Measurements from ENCODE around the gene USP10.

Gene USP10

DNA sequence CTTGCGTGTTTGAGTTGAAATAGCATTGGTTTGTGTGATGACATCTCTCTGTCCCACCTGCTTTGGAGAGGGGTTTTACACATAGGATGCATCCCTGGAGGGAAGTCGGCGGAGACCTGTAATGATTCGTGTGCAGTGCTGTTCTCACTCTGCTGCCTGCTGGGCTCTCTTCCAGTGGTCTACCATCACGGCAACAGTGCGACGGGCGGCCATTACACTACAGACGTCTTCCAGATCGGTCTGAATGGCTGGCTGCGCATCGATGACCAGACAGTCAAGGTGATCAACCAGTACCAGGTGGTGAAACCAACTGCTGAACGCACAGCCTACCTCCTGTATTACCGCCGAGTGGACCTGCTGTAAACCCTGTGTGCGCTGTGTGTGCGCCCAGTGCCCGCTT, 78.9 kb downstream of the USP10 start:
- DNase-seq: no peak

DNA sequence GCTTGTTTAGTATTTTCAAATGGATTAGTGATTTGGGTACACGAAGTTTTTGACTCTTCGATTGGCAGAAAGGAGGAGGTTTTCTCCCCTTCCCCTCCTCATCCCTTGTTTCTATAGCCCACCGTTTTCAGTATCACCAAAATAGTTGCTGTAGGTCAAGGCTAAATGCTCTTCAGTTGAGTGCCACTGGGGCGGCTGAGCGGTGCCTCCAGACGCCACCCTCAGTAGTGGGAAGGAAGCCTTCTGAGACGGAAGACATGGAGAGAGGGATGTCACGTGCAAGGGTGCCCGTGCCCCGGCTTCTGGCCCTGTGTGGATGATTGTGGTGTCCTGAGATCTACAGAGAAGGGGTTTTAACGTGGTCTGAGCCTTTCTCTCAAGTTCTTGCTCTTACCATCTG, 80.3 kb downstream of the USP10 start:
- no peak for DNase-seq

DNA sequence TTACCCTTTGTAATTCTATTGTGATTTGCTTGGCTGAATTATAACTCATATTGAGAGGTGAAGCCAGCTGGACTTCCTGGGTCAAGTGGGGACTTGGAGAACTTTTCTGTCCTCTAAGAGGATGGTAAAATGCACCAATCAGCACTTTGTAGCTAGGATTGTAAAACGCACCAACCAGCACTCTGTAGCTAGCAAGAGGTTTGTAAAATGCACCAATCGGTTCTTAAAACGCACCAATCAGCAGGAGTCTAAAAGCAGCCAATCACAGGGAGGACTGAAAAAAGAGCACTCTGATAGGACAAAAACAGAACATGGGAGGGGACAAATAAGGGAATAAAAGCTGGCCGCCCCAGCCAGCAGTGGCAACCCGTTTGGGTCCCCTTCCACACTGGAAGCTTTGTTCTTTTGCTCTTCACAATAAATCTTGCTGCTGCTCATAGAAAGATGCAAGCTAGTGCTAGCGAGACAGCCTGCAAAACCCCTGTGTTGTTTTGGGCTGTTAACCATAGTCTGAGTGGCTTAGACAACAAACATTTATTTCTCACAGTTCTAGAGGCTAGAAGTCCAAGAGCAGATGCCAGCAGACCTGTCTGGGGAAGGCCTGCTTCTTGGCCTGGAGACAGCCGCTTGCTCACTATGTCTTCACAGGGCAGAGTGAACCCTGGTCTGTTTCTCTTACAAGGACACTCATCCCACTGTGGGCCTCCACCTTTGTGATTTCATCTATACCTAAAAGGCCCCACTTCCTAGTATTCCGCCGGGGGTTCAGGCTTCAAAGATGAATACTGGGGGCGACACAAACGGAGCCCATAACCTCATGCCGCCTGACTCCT, 81.0 kb downstream of the USP10 start:
- DNase-seq: no peak

DNA sequence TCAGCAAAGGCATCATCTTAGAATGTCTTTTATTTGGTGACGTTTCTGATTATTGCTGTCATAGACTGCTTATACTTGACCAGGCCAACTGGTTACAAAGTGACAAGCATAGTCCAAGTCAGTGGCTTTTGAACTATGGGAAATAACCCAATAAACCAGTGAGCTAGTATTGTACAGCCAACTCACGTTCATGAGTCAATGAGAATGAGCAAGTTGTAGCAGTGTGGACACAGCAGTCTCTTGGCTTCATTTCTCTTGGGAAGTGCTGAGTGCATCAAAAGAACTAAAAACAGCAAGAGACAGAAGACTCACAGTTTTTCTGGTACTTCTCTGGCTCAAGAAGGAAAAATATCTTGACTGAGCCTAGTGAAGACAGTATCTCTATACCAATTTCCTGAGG, 83.0 kb downstream of the USP10 start:
- no peak for DNase-seq

DNA sequence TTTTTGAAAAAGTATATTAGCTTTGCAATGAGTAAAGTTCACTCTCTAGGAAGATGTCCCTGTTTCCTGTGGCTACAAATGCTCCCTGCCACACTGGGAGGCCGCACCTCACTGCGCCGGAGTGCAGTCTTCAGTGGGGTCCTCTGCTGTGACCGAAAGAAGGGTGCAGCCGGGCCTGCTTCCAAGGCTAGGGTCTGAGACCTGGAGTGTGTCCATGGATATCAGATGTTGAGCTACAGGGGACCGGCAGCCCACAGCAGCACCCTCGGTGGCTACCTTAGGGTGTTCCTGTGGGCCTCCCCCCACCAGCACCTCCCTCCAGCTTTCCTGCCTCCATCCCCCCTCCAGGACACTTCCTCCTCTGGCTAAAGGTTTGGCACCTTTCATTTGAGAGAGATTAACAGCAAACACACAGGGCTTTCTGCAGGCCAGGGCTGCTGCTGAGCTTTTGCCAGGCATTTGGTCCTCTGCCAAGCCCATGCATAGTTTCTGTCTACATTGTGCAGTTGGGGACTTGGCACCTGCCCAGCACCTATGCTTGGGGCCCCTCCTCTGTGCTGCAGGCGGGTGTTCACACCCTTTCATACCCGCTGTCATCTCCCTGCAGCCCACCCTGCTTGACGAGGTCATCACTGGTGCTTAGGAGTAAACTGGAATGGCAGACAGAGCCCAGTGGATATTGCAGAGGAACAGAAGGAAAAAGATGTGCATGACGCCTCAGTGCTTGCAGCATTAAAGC, 86.2 kb downstream of the USP10 start:
- DNase-seq: no peak

DNA sequence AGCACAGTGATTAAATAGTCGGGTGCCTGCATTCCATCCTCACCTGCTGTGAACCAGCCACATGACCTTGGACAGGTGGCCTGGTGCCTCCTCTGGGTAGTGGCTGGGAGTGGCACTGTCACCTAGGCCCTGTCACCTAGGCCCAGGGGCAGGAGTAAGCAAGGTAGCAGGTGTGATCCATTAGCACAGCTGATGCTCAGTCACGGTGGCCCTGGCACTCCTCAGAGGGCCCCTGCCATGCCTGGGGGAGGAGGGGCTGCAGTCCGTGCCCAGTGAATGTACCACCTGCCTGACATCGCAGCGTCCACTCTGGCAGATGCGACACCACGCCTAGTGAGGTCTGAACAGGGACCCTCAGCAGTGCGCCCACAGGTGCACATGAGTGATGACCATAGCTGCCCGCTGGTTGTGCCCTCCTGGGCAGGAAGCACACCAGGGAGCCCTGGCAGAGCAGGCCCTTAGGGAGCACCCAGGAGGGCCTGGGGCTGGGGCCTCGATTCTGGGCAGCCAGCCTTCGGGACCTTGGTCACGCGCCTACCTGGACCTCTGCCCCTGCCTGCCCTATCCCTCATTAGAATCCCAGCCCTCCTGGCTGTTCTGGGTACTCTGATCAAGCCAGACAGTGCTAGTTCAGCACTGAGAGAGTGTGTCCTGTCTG, 86.9 kb downstream of the USP10 start:
- no peak for DNase-seq

DNA sequence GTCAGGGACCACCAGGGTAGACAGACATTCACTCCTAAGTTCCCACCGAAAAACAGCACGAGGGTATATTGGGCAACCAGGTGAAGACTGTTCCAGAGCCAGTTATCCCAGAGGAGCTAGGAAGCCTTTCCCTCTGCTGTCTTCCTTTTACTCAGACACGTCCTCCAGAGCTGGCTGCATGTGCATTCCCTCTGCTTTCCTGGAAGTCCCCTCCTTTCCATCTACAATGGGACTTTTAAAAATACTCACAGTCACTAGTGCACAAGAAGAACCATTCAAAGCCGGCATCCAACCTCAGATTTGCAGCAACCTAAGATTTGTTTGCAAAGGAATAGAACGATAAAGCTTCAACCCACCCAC, 87.4 kb downstream of the USP10 start:
- DNase-seq: no peak

DNA sequence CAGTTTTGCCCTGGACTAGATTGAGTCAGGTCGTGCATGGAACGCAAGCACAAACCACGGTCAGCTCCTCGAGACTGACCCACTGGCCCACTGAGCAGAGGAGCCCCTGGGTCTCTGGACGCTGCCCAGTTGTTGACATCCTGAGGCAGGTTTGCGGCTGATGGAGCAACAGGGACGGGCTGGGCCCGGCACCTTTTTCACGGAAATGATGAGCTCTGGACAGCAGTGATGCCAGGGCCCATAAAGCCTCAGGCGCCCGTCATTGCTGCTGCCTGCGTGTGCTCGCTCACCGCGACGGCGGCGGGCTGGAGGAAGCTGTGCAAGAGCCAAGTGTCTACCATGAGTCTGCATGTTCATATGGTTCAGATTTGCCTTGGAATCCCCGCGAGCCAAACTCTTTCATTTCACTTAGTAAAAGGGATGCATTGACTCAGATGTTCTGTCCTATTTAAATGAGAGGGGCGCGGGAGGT, 89.2 kb downstream of the USP10 start:
- DNase-seq: no peak

DNA sequence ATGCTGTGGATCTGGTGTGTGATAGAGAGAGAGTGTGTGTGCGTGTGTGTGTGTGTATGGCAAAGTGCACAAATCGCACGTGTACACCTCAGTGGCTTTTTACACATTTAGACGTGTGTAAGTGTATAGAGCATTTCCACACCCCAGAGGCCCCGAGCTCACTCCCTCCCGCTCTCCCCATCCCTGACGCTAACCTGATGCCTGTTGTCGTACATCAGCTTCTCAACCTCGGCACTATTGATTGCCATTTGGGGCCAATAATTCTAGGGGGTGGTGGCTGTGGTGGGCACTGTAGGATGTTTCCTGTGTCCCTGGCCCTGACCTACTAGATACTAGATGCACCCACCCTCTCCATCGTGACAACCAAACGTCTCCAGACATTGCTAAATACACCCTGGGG, 89.6 kb downstream of the USP10 start:
- DNase-seq: no peak

DNA sequence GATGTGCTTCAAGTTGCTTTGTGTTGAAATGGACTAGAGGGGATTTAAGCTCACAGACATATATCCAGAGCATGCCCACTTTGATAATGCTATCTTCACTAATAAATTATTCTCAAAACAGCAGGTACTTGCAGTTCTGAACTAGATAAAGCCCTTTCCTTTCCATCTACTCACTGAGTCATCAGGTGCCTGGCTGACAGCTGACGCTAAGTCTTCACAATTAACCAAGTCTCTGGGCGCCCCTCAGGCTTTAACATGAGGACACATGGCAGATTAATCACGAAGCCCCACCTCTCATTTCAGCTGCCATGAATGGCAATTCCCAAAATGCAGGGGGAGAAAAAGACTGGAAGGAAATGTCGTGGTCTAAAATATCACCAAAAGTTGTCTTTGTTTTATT, 90.5 kb downstream of the USP10 start:
- no peak for DNase-seq

DNA sequence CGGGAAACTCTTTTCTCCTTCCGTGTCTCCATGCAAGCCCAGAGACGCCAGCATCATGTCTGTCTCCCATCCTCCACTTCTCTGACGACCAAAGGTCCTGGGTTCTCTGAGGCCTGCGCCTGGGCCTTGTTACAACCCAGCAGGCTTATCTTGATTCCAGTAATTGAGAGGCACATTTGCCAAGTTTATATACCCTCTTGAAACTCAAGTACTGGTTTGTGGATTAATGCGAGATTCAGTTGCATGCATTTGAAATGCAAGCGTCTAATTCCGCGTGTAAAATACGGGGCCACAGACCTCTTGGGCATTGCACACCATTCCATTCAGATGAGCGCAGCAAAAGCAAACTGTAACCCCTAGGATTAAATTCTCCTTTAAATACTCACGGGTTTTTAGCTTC, 91.3 kb downstream of the USP10 start:
- no peak for DNase-seq

DNA sequence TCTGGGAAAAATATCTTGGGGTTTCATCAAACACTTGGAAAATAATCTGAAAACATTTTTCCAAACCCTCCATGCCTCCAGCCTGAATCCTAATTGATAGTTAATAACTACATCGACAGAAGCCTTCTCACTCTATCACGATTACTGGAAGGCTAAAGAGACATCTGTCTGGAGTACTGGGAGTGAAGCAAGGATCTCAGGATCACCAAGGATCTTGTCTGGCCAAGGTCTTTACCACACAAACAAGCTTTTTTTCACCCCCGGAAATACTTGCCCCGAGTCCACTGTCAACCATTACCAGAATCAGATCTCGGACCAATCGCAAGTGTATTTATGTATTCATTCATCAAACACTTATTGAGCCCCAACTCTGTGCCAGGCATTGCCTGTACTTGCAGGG, 91.7 kb downstream of the USP10 start:
- no peak for DNase-seq

DNA sequence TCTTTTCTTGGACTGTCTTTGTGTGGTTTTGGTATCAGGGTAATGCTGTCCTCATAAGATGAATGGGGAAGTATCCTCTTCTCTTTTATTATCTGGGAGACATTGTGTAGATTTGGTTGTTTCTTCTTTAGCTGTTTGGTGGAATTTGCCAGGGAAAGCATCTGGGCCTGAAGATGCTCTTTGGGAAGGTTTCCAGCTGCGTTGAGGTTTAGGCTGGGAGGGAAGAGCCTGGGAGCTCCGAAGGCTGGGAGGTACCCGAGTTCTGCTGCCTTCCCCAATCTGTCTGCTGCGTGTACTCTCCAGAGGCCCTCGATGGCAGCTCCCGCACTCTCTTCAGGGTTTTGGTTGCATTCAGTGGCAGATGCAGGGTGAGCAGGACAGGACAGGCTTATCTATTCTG, 94.4 kb downstream of the USP10 start:
- no peak for DNase-seq

DNA sequence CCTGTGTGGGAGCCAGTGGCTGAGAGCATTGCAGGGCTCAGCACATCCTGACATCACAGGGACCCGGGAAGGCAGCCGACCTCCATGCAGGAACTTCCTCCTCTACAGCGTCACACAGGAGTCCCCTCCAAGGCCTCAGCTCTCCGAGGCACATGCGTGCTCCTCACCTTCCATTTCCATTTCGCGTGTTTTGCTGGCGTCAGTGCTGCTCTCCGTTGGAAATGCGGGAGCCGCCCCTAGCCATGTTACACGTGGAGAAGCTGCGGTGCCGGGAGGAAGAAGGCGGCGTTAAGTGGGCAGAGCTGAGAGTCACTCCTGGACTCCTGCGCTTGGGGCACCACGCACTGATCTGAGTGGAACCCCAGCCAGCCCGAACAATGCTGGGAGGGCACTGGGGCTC, 94.8 kb downstream of the USP10 start:
- DNase-seq: no peak

DNA sequence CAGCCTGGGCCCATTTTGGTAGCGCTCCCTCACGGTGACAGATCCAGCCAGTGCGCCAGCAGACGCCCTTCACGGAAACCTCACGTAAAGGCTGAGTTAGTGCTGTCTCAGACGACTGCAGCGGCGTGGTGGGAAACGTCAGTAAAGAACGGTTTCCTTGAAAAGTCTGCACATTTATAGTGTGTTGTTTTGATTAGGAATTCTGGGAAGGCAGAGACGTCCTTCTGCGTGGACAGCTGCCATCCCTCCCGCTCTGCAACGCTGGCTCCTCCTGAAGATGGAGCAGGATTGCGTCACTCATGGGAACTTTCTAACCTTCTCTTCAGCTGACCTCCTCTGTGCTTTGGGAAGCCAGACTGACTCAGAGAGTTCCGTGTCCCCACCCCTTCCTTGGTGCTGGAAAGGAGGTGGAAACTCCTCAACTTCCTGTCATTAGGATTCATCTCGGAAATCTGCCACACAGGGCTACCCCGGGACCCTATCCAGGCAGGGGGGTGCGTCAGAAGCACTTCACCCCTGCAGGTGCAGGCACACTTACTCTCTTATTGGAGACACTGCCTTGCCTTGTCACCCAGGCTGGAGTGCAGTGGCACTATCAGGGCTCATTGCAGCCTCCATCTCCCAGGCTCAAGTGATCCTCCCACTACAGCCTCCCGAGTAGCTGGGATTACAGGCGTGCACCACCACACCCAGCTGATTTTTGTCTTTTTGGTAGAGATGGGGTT, 95.7 kb downstream of the USP10 start:
- no peak for DNase-seq

DNA sequence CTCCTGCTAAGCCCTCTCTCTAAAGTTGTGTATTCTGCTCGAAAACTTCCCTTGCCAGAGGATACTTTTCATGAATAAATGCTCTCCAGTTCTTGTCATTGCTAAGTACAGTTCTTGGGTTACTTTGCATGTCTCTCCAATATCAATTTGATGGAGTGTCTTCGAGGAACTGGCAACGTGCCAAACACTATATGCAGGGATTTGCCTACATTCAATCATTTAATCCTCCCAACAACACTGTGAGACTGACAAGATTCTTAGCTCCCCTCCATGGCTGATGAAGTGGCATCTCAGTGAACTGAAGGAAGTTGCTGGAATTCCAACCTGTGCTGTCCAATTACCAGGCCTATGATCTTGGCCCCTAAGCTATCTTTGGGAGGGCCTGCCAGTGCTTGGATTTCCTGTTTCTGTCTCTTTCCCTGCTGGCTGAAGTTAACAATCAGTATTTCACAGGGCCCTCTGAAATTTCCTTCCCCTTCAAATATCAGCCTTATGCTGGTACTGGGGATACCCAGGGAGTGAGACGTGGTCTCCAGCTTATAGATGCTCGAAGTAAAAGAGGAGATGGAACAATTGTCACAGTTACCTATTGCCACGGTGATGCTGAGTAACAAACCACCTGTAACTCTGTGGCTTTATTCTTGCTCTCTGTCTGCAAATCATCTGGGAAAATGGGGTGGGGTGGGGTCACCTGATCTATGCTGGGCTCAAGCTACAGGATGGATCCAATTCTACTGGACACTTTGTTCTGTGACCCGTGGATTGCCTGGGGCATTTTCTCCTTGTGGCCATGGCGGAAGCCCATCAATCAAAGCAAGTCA, 100.6 kb downstream of the USP10 start:
- no peak for DNase-seq

DNA sequence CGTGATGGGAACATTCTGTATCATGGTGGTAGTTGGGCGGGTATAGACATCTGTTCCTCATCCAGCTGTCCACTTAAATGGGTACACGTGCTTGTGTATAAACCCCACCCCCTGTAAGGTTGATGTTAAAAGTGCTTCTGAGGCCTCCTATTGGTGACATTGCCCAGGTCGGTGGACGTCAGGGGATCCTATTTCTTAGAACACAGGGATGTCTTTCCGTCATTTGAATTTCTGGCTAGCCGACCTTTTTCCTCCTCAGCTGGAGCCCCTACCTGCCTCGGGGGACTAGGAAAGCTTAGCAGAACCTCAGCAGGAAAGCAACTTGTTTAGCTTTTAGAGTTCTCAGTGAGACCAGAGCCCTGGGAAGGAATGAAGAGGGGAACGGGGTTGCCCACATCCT, 103.3 kb downstream of the USP10 start:
- DNase-seq: no peak

DNA sequence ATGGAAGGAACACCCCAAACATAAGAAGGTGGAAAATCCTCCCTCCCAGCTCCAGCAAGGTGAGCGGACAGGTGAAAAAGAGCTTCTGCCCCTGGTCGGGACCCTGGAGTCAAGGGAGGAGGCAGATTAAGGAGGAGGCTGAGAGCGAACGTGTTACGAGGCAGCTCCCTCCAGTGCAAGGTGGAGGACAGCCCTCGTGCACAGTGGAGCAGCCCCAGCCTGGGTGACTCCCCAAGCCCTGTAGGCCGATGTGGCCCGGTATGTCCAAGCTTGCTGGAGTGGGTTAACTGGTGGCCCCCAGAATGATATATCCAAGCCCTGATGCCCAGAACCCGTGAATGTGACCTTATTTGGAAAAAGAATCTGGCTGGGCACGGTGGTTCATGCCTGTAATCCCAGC, 104.5 kb downstream of the USP10 start:
- no peak for DNase-seq

DNA sequence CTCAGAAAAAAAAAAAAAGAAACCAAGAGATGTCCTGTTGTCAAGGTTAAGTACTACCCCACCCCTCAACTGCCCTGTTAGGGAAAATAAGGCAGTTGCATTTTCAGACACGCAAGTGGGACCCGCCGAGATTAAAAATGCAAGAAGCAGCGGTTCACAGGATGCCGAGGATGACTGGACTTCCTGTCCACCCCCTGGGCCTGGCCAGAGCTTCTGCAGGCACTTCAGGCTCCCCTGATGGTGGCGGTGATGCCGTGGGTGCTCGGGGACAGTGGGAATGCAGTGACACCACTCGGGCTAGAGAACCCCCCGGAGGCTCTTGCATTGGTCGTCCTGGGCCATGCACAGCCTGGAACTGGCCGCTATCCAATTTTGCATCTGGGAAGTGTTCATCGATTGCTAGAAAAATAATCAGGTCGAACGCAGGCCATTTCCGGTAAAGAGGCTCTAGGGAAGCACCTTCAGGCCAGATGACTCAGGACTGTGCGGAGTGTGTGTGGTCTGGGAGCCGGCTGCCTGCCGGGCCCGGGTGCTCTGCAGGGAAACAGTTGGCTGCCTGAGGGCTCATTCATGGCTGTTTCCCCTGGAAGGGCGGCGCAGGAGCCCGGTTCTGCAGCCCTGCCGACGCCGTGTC, 106.6 kb downstream of the USP10 start:
- DNase-seq: no peak

DNA sequence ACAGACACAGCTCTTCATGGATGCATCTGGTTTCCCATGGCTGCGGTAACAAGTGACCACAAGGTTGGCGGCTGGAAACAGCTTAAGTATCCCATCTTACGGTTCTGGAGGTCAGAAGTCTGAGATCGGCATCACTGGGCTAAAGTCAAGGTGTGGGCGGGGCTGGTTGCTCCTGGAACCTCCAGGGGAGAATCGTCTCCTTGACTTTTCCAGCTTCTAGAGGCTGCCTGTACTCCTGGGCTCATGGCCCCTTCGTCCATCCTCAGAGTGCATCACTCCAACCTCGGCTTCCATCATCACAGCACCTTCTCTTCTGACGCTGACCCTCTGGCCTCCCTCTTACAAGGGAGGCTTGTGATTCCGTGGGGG, 107.1 kb downstream of the USP10 start:
- no peak for DNase-seq

DNA sequence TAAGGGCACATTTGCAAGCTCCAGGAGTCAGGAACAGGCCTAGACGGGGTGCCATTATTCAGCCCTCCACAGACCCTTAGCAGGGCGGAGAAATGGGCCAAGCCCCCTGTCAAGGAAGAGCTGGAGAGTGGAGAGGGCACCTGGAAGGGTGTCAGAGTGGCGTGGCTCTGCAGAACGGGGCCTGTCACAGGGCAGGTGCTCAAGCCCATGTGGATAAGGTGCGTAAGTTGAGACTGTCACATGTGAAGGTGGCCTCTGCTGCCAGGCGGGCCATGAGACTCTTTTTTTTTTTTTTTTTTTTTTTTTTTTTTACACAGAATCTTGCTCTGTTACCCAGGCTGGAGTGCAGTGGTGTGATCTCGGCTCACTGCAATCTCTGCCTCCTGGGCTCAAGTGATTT, 108.0 kb downstream of the USP10 start:
- DNase-seq: no peak

DNA sequence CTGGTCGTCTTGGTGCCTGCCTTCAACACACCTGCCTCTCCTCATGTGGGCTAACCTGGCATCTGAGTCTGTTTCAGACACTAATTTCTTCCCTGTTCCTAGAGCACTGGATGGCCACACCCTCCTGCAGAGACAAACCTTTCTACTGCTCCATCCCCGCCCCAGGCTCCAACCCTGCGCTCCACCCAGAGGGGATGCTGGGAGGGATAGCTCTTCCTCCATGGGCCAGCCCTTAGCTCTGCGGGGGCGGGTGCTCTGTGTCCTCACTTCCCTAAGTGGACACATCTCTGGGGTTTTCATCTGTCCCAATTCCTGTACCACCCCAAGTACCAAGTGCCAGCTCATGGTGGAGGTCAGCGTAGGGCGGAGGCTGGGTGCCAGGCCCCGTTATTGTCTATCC, 109.0 kb downstream of the USP10 start:
- no peak for DNase-seq
